ENCODE results near the gene PYDC1.

Gene PYDC1

DNA sequence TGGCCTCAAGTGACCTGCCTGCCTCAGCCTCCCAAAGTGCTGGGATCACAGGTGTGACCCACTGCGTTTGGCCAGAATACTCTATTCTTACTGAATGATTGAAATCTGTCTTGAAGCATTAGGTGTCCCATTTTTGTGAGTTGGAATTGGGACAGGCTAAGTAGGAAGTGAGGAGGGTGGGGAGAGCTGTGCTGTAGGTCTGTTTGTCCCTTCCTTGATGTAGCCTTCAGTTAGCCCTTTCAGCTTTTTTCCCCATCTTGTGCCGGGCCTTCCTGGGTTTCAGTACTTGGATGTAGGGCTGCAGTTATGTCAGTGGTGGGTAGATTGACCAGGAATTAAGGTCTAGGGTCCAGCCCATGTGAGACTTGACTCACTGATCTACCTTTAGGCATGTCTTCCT is 23.1 kb downstream of the PYDC1 start:
- DNase-seq (no peak), ATAC-seq (ENCODE audit: insufficient read depth, low read depth) (no peak)
- Histone ChIP-seq H3K79me2 (ENCODE audit: insufficient read depth, low read length) (peaks cover 39% of the 10 kb centered on the region), H3K9ac (ENCODE audit: low read depth, low read length) (no peak overlapping the region), H4K20me1 (ENCODE audit: insufficient read depth, low read length) (peaks cover 80% of the 10 kb centered on the region), H3K4me2 (ENCODE audit: insufficient read depth, low read length) (no peak overlapping the region), H3K27me3 (ENCODE audit: insufficient read depth, low read length, poor library complexity) (no peaks in the 10 kb centered on the region), H3K36me3 (ENCODE audit: insufficient read depth, low read length) (peaks cover 81% of the 10 kb centered on the region), H3K9me3 (ENCODE audit: insufficient read depth, low read length, severe bottlenecking) (no peaks in the 10 kb centered on the region), H2AFZ (ENCODE audit: low read depth, low read length) (no peak overlapping the region), H3K4me3 (ENCODE audit: low read depth in 1 of 2, low read length in 2 of 2) (no peak overlapping the region), H3K27ac (ENCODE audit: low read length) (no peak overlapping the region), H3K4me1 (ENCODE audit: insufficient read depth, low read length) (no peaks in the 10 kb centered on the region)
- TF ChIP-seq EZH2 (IDR thresholded peaks at IDR 0.05; ENCODE audit: borderline replicate concordance, low read depth, low read length, severe bottlenecking) = no peak
- TF ChIP-seq, protein P1, sequence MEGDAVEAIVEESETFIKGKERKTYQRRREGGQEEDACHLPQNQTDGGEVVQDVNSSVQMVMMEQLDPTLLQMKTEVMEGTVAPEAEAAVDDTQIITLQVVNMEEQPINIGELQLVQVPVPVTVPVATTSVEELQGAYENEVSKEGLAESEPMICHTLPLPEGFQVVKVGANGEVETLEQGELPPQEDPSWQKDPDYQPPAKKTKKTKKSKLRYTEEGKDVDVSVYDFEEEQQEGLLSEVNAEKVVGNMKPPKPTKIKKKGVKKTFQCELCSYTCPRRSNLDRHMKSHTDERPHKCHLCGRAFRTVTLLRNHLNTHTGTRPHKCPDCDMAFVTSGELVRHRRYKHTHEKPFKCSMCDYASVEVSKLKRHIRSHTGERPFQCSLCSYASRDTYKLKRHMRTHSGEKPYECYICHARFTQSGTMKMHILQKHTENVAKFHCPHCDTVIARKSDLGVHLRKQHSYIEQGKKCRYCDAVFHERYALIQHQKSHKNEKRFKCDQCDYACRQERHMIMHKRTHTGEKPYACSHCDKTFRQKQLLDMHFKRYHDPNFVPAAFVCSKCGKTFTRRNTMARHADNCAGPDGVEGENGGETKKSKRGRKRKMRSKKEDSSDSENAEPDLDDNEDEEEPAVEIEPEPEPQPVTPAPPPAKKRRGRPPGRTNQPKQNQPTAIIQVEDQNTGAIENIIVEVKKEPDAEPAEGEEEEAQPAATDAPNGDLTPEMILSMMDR (IDR thresholded peaks at IDR 0.05; ENCODE audit: borderline replicate concordance, extremely low read depth, low read length, poor library complexity, severe bottlenecking) = no peak

DNA sequence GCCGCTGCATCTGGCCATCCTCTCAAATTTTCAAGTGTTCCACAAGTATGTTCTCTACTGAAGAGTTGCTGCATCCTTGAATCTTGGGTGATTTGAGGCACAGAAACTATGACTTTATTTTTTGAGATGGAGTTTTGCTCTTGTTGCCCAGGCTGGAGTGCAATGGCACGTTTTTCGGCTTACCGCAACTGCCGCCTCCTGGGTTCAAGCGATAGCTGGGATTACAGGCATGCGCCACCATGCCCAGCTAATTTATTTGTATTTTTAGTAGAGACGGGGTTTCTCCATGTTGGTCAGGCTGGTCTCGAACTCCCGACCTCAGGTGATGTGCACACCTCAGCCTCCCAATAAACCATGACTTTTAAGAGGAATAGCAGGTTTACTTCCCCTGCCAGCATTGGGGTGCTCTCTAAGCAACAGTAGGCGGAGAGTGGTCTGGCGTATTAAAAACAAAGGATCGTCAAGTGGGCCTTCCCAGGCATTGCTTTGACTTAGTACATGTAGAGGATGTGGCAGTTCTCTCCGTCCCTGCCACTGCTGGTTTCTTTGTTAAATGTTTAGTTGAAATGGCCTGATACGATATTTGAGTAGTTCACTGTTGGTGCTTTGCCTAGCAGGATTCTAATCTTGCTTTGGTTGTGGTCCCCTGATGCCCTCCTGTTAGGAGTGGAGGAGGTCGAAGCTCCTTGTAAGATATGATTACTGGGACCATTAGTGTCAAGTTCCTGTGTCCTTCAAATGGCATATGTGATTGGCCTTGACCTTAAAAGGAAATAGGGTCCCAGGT is 23.9 kb downstream of the PYDC1 start:
- Histone ChIP-seq H3K4me3 (ENCODE audit: low read depth in 1 of 2, low read length in 2 of 2) (no peak overlapping the region), H3K9me3 (ENCODE audit: insufficient read depth, low read length, severe bottlenecking) (no peaks in the 10 kb centered on the region), H3K79me2 (ENCODE audit: insufficient read depth, low read length) (peaks cover 47% of the 10 kb centered on the region), H3K4me2 (ENCODE audit: insufficient read depth, low read length) (no peak overlapping the region), H2AFZ (ENCODE audit: low read depth, low read length) (no peak overlapping the region), H3K27me3 (ENCODE audit: insufficient read depth, low read length, poor library complexity) (no peaks in the 10 kb centered on the region), H3K27ac (ENCODE audit: low read length) (no peak overlapping the region), H3K4me1 (ENCODE audit: insufficient read depth, low read length) (no peaks in the 10 kb centered on the region), H4K20me1 (ENCODE audit: insufficient read depth, low read length) (peaks cover 82% of the 10 kb centered on the region), H3K9ac (ENCODE audit: low read depth, low read length) (no peak overlapping the region), H3K36me3 (ENCODE audit: insufficient read depth, low read length) (peaks cover 85% of the 10 kb centered on the region)
- ATAC-seq (ENCODE audit: insufficient read depth, low read depth) = 0 out of 3 replicates have a peak, but pooled peaks have one; percentile 1
- no peak for DNase-seq
- TF ChIP-seq, protein P1 (IDR thresholded peaks at IDR 0.05; ENCODE audit: borderline replicate concordance, extremely low read depth, low read length, poor library complexity, severe bottlenecking) = no peak
- no peak for TF ChIP-seq EZH2 (IDR thresholded peaks at IDR 0.05; ENCODE audit: borderline replicate concordance, low read depth, low read length, severe bottlenecking)

GRCh38 chr16:31191697-31192428 is 25.1 kb downstream of the PYDC1 start:
- Histone ChIP-seq H3K27ac (ENCODE audit: low read length) (no peak overlapping the region), H3K4me1 (ENCODE audit: insufficient read depth, low read length) (peaks cover 3% of the 10 kb centered on the region; the same call in 1 of the 2 replicates), H3K9ac (ENCODE audit: low read depth, low read length) (no peak overlapping the region), H3K4me3 (ENCODE audit: low read depth in 1 of 2, low read length in 2 of 2) (no peak overlapping the region), H3K4me2 (ENCODE audit: insufficient read depth, low read length) (no peak overlapping the region), H3K9me3 (ENCODE audit: insufficient read depth, low read length, severe bottlenecking) (no peaks in the 10 kb centered on the region), H4K20me1 (ENCODE audit: insufficient read depth, low read length) (peaks cover 94% of the 10 kb centered on the region), H2AFZ (ENCODE audit: low read depth, low read length) (no peak overlapping the region), H3K36me3 (ENCODE audit: insufficient read depth, low read length) (peaks cover 97% of the 10 kb centered on the region), H3K79me2 (ENCODE audit: insufficient read depth, low read length) (peaks cover 59% of the 10 kb centered on the region), H3K27me3 (ENCODE audit: insufficient read depth, low read length, poor library complexity) (no peaks in the 10 kb centered on the region)
- no peak for ATAC-seq (ENCODE audit: insufficient read depth, low read depth)
- TF ChIP-seq, protein P1 (IDR thresholded peaks at IDR 0.05; ENCODE audit: borderline replicate concordance, extremely low read depth, low read length, poor library complexity, severe bottlenecking) = no peak
- no peak for TF ChIP-seq EZH2 (IDR thresholded peaks at IDR 0.05; ENCODE audit: borderline replicate concordance, low read depth, low read length, severe bottlenecking)
- no peak for DNase-seq

Measured in DND-41 (cell line).